ENCODE data around the gene ZFYVE26. TPM values are rescaled to one million over a fixed set of nuclear protein-coding genes. Genes with fewer than 3 reads are reported as not detected.

The ZFYVE26 gene
- total RNA-seq, 1 experiment from 2014 or later: 19.9 TPM

- Histone ChIP-seq H3K23ac (ENCODE audit: insufficient read length, low read depth, low read length) (no peak overlapping the region), H4K91ac (ENCODE audit: insufficient read length, low read depth, low read length) (no peak overlapping the region), H2BK12ac (ENCODE audit: insufficient read length, low read depth, low read length) (no peak overlapping the region), H2BK120ac (ENCODE audit: low read depth, low read length, poor library complexity, severe bottlenecking) (no peak overlapping the region), H2BK15ac (ENCODE audit: low read depth, low read length) (no peak overlapping the region), H3T11ph (ENCODE audit: low read length) (no peak overlapping the region), H3K4me2 (ENCODE audit: insufficient read depth, insufficient read length, low read length) (no peak overlapping the region), H3K79me1 (ENCODE audit: insufficient read depth, low read depth, low read length, poor library complexity, severe bottlenecking) (no peaks in the 10 kb centered on the region), H2BK20ac (ENCODE audit: low read depth, low read length, poor library complexity, severe bottlenecking) (no peak overlapping the region), H3K9me3 (ENCODE audit: control insufficient read depth, low read depth, low read length) (no peaks in the 10 kb centered on the region), H3K56ac (ENCODE audit: insufficient read length, low read depth, low read length) (no peak overlapping the region), H3K14ac (ENCODE audit: insufficient read depth, low read length) (no peak overlapping the region), H3K27me3 (ENCODE audit: insufficient read depth, low read length) (no peaks in the 10 kb centered on the region), H3K79me2 (ENCODE audit: insufficient read depth, low read length) (no peaks in the 10 kb centered on the region), H3K4me1 (ENCODE audit: insufficient read depth, low read length) (no peaks in the 10 kb centered on the region), H4K20me1 (ENCODE audit: control insufficient read depth, insufficient read depth, insufficient read length) (no peaks in the 10 kb centered on the region), H2BK5ac (ENCODE audit: insufficient read length, low read length) (no peak overlapping the region), H3K4ac (ENCODE audit: low read depth, low read length) (no peak overlapping the region), H4K8ac (replicated peaks; ENCODE audit: insufficient read length, low read depth, low read length) (no peak overlapping the region), H3K23me2 (ENCODE audit: insufficient read length, low read depth, low read length, poor library complexity, severe bottlenecking) (no peaks in the 10 kb centered on the region), H2AK5ac (ENCODE audit: insufficient read length, low read length) (no peak overlapping the region), H3K27ac (ENCODE audit: insufficient read length, low read depth, low read length) (no peak overlapping the region), H2AFZ (ENCODE audit: low read length) (no peak overlapping the region), H4K5ac (ENCODE audit: insufficient read length, low read depth, low read length) (no peak overlapping the region), H3K9ac (ENCODE audit: extremely low read depth, insufficient read length, low read length) (no peak overlapping the region), H3K18ac (ENCODE audit: insufficient read length, low read depth, low read length) (no peak overlapping the region)
- H3K4me1 Mint-ChIP-seq: no peaks in the 10 kb centered on the region; a peak in 1 of 4 replicates
- H3K27me3 Mint-ChIP-seq (ENCODE audit: low read depth): no peaks in the 10 kb centered on the region
- H3K36me3 Mint-ChIP-seq (ENCODE audit: insufficient read depth in 1 of 3, low read depth in 3 of 3): peaks cover 0 to 5% (median 2%) of the 10 kb centered on the region in 3 experiments; a peak in 2 of 7 replicates
- no peak overlapping the region for H3K27ac Mint-ChIP-seq
- peaks cover 4 to 5% of the 10 kb centered on the region in 2 experiments; a peak in 4 of 5 replicates for H3K9me3 Mint-ChIP-seq
- DNase-seq: no peak
- TF ChIP-seq CTCF (conservative IDR thresholded peaks at IDR 0.05): no peak
- H3K4me3 Mint-ChIP-seq: no peak overlapping the region
Measured at GRCh38 chr14:67852926-67853604, 36.7 kb upstream of the ZFYVE26 start.

Measured in H9 (cell line).